ENCODE measurements around the gene MORN1.

Gene MORN1

GRCh38 chr1:2318314-2319278 lies 72.8 kb downstream of the MORN1 start:
- no peak for DNase-seq (ENCODE audit: low spot score)

GRCh38 chr1:2317230-2318065 lies 73.9 kb downstream of the MORN1 start:
- DNase-seq (ENCODE audit: low spot score): no peak

- no peak for DNase-seq (ENCODE audit: low spot score)
Observed at GRCh38 chr1:2316451-2316961, 74.8 kb downstream of the MORN1 start.

- no peak for DNase-seq (ENCODE audit: low spot score)
Observed at GRCh38 chr1:2315674-2316450, 75.5 kb downstream of the MORN1 start.

- no peak for DNase-seq (ENCODE audit: low spot score)
Observed at GRCh38 chr1:2314803-2315673, 76.3 kb downstream of the MORN1 start.

- no peak for DNase-seq (ENCODE audit: low spot score)
Observed at GRCh38 chr1:2314273-2314802, 77.0 kb downstream of the MORN1 start.

GRCh38 chr1:2313651-2314261 lies 77.6 kb downstream of the MORN1 start:
- no peak for DNase-seq (ENCODE audit: low spot score)

GRCh38 chr1:2312515-2313301 lies 78.6 kb downstream of the MORN1 start:
- peak; percentile 40 for DNase-seq (ENCODE audit: low spot score)

GRCh38 chr1:2312160-2312514 lies 79.2 kb downstream of the MORN1 start:
- no peak for DNase-seq (ENCODE audit: low spot score)

- peak; percentile 55 for DNase-seq (ENCODE audit: low spot score)
Observed at GRCh38 chr1:2311184-2312032, 79.9 kb downstream of the MORN1 start.

- no peak for DNase-seq (ENCODE audit: low spot score)
Observed at GRCh38 chr1:2310332-2311183, 80.8 kb downstream of the MORN1 start.

GRCh38 chr1:2308844-2309243 lies 82.5 kb downstream of the MORN1 start:
- no peak for DNase-seq (ENCODE audit: low spot score)

- no peak for DNase-seq (ENCODE audit: low spot score)
Observed at GRCh38 chr1:2307972-2308371, 83.4 kb downstream of the MORN1 start.

GRCh38 chr1:2307064-2307605 lies 84.2 kb downstream of the MORN1 start:
- DNase-seq (ENCODE audit: low spot score): no peak

- no peak for DNase-seq (ENCODE audit: low spot score)
Observed at GRCh38 chr1:2306151-2306978, 85.0 kb downstream of the MORN1 start.

Measured in Ammon's horn (tissue), 1 donor.